HepG2 (cell line): ENCODE data around the gene TEX101.
"Not testable (repeated sequence)": the region's sequence is repeated elsewhere in the genome, so short reads cannot be mapped to it uniquely, and the experiment has no call there.

Source experiments
- PBX3 ChIP-seq: sonication (generic); formaldehyde crosslinking; IDR thresholded peaks from 2 replicates; pipeline ENCODE4 v1.8.1; 2023; ENCODE audit warnings: missing genetic modification reagents, inconsistent platforms, borderline replicate concordance
- SMARCE1 ChIP-seq: fragments of 450-650 bp; IDR thresholded peaks from 2 replicates; pipeline ENCODE4 v1.6.1; 2017; ENCODE audit warnings: borderline replicate concordance
- TCF12 ChIP-seq, 2 experiments: fragments of 450-650 bp in 1 of 2; sonication (generic) in 1 of 2; formaldehyde crosslinking in 1 of 2; IDR thresholded peaks; 2 replicates each; pipeline versions ENCODE4 v1.6.1 to v1.8.0; 2017 to 2022; ENCODE audit warnings: antibody characterized with exemption in 1 of 2, mild to moderate bottlenecking in 1 of 2, missing genetic modification reagents in 1 of 2, moderate library complexity in 1 of 2

- TF ChIP-seq TCF12 (IDR thresholded peaks at IDR 0.05); TCF12 (CRISPR knock-in tag; IDR thresholded peaks at IDR 0.05); SMARCE1; PBX3 (CRISPR knock-in tag): not testable (repeated sequence)
These were observed 23.7 kb upstream of the TEX101 start for GRCh38 chr19:43390903-43391551.
